NCI-H526 (cell line): ENCODE measurements around the gene CD247.

Experiments
- DNase-seq, 2 experiments: peaks; one replicate each; lab custom pipeline; 2025; lab: John Stamatoyannopoulos, UW

CD247 gene

DNA sequence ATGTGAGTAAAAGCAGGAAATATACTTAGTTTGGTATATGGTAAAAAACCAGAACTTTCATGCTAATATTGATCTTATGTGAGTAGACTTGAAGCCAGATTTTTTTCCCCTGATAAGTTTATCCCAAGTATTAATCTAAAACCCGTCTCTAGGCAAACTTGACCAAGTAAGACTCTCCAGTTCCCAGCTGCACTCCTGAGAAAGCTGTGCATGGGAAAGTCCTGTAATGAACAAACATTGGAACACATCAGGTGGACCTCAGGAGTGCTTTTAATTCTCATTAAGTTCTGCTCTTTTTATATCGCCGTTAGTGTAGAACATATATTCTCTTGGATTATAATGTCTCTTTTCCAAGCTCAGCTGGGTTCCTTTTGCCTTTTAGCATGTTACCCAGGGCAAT lies 105.0 kb downstream of the CD247 start:
- no peak for DNase-seq

DNA sequence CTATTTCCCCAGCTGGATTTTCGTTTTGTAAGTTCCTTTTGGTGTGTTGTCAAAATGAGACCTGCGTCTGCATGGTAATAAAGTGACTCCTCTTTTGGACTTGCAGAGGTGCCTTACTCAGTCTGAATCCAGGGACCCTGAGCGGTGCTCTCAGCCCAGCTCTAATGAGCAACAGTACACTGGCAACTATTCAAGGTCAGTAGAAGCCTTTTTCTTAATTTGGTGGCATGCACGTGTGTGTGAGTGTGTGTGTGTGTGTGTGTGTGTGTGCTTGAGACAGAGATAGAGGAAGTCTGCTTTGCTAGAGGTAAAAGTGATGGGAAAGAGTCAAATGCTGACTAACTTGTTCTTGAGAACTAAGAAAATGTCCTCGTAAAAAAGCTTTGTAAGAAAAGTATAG lies 105.4 kb downstream of the CD247 start:
- no peak for DNase-seq

DNA sequence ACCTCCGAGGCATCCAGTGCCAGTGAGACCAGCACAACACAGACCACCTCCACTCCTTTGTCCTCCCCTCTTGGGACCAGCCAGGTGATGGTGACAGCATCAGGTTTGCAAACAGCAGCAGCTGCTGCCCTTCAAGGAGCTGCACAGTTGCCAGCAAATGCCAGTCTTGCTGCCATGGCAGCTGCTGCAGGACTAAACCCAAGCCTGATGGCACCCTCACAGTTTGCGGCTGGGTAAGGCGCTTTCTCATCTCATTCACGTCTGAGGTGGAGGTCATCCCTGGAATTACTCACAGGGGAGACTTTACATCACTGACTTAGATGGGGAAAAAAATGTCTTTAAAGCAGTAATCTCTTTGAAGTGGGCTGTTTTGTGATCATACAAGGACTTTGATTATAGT lies 106.3 kb downstream of the CD247 start:
- DNase-seq, result no peak

DNA sequence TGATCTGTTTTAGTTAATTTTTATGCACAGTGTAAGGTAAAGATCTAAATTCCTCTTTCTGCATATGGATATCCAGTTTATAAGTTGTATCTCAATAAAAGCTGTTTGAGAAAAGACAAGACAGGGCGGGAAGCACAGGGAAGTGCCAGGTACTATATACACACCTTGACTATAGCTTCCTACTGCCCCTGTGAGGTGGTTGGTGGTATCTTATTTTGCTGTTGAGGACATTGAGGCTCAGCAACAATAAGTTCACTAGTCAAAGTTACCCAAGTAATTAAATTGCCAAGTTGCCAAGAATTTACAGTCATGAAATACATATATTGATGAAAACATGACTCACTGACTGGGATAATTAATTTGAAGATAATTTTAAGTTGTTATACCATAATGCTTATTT lies 109.1 kb downstream of the CD247 start:
- DNase-seq, result peak; percentile 54 to 64

DNA sequence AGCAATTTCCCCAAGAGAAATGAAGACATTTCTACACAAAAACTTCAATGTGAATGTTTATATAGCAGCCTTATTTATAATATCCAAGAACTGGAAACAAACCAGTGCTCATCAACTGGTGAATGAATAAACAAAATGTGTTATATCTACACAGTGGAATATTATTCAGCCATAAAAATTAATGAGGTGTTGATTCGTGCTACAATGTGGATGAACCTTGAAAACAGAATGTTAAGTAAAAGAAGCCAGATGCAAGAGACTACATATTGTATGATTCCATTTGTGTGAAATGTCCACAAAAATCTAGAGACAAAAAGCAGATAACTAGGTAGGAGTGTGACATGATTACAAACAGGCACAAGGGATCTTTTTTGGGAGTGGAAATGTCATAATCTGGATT lies 110.0 kb downstream of the CD247 start:
- no peak for DNase-seq

DNA sequence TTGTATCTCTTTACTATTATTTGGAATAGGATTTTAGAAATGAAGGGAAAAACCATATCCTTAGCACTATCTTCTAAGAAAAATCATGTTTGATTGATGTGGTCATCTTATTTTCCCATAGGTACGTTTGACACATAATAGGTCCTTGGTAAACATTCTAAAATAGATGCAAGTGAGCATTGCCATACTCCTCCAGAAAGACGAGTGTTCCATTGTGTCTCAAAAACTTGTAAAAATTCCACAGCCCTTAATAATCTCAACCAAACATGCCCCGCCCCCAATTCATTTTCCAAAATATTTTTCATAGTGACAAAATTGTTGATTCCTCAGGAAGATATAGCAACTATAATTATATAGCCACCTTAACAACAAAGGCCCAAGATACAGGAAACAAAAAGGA lies 113.4 kb downstream of the CD247 start:
- no peak for DNase-seq

DNA sequence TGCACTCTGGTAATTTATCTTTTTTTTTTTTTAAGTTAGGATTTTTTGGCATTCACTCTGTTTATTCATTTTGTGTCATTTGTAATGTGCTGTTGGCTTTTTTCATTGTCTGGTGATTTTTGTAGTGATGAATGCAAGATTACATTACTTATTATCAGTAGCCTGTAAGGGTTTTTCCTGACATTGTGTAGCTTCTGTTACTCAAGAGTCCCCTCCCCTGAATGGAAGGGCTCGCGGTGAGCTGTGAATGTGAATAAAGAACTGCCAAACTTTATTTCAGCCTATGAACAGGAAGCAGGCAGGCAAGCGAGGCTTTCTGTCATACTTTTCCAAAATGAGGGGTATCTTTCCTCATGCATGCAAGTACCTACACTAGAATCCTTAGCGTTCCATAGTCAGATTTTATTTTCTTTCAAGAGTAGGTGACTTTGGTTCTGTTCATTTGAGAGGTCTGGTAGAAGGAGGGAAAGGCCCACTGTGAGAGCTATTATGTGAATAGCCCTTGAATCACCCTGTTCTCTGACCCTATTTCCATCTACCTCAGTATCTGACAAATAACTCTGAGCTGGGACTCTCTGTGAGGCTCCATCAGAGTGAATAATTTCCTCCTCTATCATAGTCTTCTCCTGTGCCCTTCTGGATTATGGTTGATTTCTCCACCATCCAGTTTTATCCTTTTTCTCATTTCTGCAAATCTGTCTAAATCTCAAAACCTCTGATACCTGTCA lies 114.0 kb downstream of the CD247 start:
- DNase-seq, result no peak

DNA sequence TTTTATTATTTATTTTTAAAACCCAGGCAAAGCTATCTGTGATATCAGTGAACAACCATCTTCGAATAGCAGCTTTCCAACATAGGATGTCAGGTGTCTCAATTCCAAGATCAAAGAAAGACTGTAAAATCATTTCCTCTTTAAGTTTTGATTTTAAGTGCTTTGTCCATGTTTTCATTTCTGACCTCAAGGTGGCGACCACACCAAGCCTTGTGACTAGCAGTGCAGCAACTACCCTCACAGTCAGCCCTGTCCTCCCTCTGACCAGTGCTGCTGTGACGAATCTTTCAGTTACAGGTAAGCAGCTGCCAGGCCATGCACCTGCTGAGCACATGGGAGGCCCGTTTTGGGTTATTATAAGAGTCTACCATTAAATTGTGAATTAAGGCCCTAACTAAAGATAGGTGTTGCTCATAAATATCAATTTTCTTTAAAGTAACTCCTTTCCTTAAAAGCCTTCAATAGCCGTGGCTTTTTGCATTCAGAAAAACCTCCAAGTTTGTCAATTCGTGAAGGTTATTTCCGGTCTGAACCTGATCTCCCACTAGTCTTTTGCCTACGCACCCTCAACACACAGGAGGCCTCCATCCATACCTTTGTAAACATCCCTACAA lies 117.0 kb downstream of the CD247 start:
- DNase-seq, result peak; percentile 33 to 86

DNA sequence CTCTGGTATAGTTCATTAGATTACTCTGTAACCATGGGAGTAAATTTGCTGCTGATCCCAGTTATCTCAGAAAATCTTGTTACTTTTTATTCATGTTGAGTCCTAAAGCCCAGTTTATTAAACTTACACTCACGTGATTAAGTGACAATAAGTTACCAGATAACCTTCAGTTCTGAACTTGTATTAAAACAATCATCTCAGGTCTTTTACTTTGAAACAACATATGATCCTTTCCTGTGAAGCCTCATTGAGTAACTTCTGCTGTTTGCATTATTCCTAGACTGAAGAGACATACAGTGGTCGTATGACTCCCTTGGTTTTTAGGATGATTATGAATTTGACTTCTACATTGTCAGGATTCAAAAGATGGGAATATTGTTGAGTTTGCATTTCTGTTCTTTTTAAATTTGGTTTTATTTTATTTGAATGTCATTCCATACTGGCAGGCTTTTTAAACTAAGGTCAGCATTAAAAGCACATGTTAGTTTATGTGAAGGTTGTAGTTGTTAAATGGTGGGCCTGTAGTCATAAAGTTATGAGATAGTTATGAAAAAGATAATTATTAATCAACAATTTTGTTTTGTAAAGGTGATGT lies 117.9 kb downstream of the CD247 start:
- DNase-seq, result no peak

DNA sequence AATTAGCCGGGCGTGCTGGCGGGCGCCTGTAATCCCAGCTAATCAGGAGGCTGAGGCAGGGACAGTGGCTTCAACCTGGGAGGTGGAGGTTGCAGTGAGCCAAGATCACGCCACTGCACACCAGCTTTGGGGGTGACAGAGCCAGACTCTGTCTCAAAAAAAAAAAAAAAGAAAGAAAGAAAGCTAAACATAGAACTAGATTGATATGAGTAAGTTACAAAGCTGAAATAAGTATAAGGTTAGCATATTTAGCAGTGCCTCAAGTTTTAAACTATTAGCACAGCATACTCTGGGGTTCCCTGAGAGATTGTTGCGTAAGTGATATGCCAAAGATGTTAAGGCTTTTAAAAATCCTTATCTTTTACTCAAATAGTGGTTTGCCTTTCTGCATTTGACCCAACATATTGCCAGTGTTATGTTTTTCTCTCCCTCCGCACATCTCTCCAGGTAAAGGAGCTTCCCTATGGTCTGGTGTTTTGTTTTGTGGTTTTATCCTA lies 126.1 kb downstream of the CD247 start:
- DNase-seq, result no peak

DNA sequence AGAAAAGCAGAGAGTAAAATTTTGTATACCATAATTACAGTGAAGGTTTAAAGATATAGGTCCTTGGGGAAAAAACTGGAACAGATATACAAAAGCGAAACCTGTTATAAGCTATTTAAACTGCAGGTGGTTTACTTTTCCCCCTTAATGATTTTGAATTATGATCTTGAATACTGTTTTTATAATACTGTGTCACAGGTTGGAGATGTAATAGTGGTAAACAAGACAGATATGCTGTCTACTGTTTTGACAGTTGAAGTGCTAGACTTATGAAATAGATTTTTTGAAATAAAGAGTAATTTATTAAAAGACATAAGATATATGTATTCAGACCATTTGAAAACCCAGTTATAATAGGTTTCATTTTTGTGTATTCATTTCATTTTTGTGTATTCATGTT lies 129.4 kb downstream of the CD247 start:
- DNase-seq, result no peak

DNA sequence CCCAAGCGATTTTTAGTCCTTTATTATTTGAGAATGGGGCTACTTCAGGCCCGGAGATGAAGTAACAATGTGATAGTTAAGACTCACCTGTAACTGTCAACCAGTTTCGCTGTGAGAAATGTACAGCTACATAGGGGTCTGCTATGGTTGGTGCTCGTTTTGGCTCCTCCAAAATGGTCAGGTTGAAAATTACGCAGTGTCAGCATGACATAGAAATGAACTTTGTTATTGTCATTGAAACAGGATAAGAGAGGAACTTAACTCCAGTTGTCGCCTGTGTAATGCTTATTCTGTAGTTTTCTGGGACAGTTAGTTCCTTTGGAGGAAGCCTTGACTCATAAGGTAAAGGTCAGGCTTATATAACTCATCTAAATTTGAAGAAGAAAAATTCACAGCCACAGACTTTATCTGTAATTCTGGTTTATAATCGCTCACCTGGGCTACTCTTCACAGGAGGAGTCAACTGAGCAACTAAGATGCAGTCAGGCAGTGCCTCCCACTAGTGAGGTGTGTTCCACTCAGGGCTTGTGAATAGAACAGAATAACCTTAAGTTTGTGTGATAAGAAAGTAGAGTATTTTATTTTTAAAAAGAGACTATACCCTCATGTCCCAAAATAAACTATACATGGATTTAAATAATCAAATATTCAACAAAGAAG lies 130.9 kb downstream of the CD247 start:
- no peak for DNase-seq
